GM23338 (cell line): ENCODE measurements around the gene MKRN1. TPM values are rescaled to one million over a fixed set of nuclear protein-coding genes. Genes with fewer than 3 reads are reported as not detected.

Experiments
- ATAC-seq: fragments of 200-7000 bp; cut with Tn5 transposase; 3 replicates; pipeline ENCODE4 v1.9.1; 2020
- DNase-seq: peaks from one replicate; pipeline ENCODE4 v3.0.0-alpha.2; 2015; ENCODE audit warnings: low spot score
- H2AFZ ChIP-seq: fragments of 200-600 bp; sonication (generic); 2 replicates; pipeline ENCODE4 v1.8.0; 2016; ENCODE audit warnings: antibody characterized with exemption, mild to moderate bottlenecking, moderate library complexity
- H3F3A ChIP-seq: fragments of 200-600 bp; sonication (generic); replicated peaks from 2 replicates; pipeline ENCODE4 v1.8.0; 2017; ENCODE audit warnings: antibody characterized with exemption, mixed run types, low read depth
- H3K27ac ChIP-seq: fragments of 200-600 bp; sonication (generic); 2 replicates; pipeline ENCODE4 v1.6.1; 2016; ENCODE audit warnings: low read depth
- H3K27me3 ChIP-seq: fragments of 200-600 bp; sonication (generic); 2 replicates; pipeline ENCODE4 v1.8.0; 2016; ENCODE audit warnings: mild to moderate bottlenecking, mixed run types, moderate library complexity; ENCODE audit not compliant: insufficient read depth
- H3K36me3 ChIP-seq: fragments of 200-600 bp; sonication (generic); 2 replicates; pipeline ENCODE4 v1.8.0; 2016; ENCODE audit warnings: mild to moderate bottlenecking; ENCODE audit not compliant: insufficient read depth
- H3K4me1 ChIP-seq: fragments of 200-600 bp; sonication (generic); 2 replicates; pipeline ENCODE4 v1.8.0; 2016; ENCODE audit warnings: mild to moderate bottlenecking, moderate library complexity; ENCODE audit not compliant: insufficient read depth
- H3K4me2 ChIP-seq: fragments of 200-600 bp; sonication (generic); 2 replicates; pipeline ENCODE4 v1.7.1; 2017; ENCODE audit warnings: mixed run types
- H3K4me3 ChIP-seq: fragments of 200-600 bp; sonication (generic); 2 replicates; pipeline ENCODE4 v1.6.1; 2016; ENCODE audit warnings: mixed run types
- H3K79me2 ChIP-seq: fragments of 200-600 bp; sonication (generic); replicated peaks from 2 replicates; pipeline ENCODE4 v1.8.0; 2017; ENCODE audit warnings: mild to moderate bottlenecking; ENCODE audit not compliant: insufficient read depth
- H3K9me2 ChIP-seq: fragments of 200-600 bp; sonication (generic); 2 replicates; pipeline ENCODE4 v1.8.0; 2017; ENCODE audit not compliant: insufficient read depth
- H4K20me1 ChIP-seq: fragments of 200-600 bp; sonication (generic); replicated peaks from 2 replicates; pipeline ENCODE4 v1.8.0; 2017; ENCODE audit warnings: mild to moderate bottlenecking; ENCODE audit not compliant: insufficient read depth
- H3K27ac Mint-ChIP-seq: 2 replicates; pipeline ENCODE4 v1.8.0; 2020; ENCODE audit warnings: inconsistent platforms, mild to moderate bottlenecking, moderate library complexity, mixed read lengths
- H3K27me3 Mint-ChIP-seq: 3 replicates; pipeline ENCODE4 v1.8.0; 2022; ENCODE audit warnings: low read depth, mild to moderate bottlenecking, moderate library complexity, mixed read lengths, inconsistent platforms; ENCODE audit not compliant: insufficient read depth, poor library complexity
- H3K36me3 Mint-ChIP-seq: 3 replicates; pipeline ENCODE4 v1.8.0; 2021; ENCODE audit warnings: low read depth, mild to moderate bottlenecking, inconsistent platforms, moderate library complexity, mixed read lengths
- H3K4me1 Mint-ChIP-seq: 3 replicates; pipeline ENCODE4 v1.8.0; 2020; ENCODE audit warnings: mild to moderate bottlenecking, inconsistent platforms, mixed read lengths
- H3K4me3 Mint-ChIP-seq: 3 replicates; pipeline ENCODE4 v1.8.0; 2021; ENCODE audit warnings: moderate library complexity, mild to moderate bottlenecking, inconsistent platforms, mixed read lengths
- H3K9me3 Mint-ChIP-seq: 3 replicates; pipeline ENCODE4 v1.8.0; 2020; ENCODE audit warnings: moderate library complexity, mild to moderate bottlenecking, inconsistent platforms, mixed read lengths
- CREB1 ChIP-seq: fragments of 250-450 bp; sonication (Bioruptor Pico); IDR thresholded peaks from 2 replicates; pipeline ENCODE4 v1.5.0; 2020; ENCODE audit warnings: low read depth, mild to moderate bottlenecking, moderate library complexity
- JUNB ChIP-seq: IDR thresholded peaks from one replicate; pipeline ENCODE4 v1.6.1; 2016; ENCODE audit warnings: antibody characterized with exemption; ENCODE audit not compliant: unreplicated experiment
- NANOG ChIP-seq: IDR thresholded peaks from 2 replicates; pipeline ENCODE4 v1.6.1; 2016; ENCODE audit warnings: antibody characterized with exemption, borderline replicate concordance
- POLR2AphosphoS5 ChIP-seq: IDR thresholded peaks from 2 replicates; pipeline ENCODE4 v1.6.1; 2016; ENCODE audit warnings: antibody characterized with exemption, low read depth
- STAT1 ChIP-seq: IDR thresholded peaks from one replicate; pipeline ENCODE4 v1.6.1; 2016; ENCODE audit warnings: antibody characterized with exemption; ENCODE audit not compliant: unreplicated experiment
- polyA plus RNA-seq: library from polyadenylated mRNA; unstranded; fragments of >200 nt; fragmentation: Nextera tagmentation; extraction: Ambion mirVana; gene quantifications from 2 replicates; pipeline ENCODE4 v1.2.1, GENCODE V29; 2016
- total RNA-seq: library from RNA; depleted of rRNA; stranded (reverse); fragments of >200 nt; shearing (Covaris generic); gene quantifications from 2 replicates; pipeline ENCODE4 v1.2.3, GENCODE V29; 2014
- TF ChIP-seq, protein P1 (sequence below): IDR thresholded peaks from one replicate; pipeline ENCODE4 v1.6.1; 2018; ENCODE audit warnings: antibody characterized with exemption; ENCODE audit not compliant: unreplicated experiment
- TF ChIP-seq, protein P2 (sequence below): IDR thresholded peaks from 2 replicates; pipeline ENCODE4 v1.6.1; 2016; ENCODE audit warnings: antibody characterized with exemption
- TF ChIP-seq, protein P3 (sequence below): fragments of 250-450 bp; sonication (Bioruptor Pico); IDR thresholded peaks from 2 replicates; pipeline ENCODE4 v1.5.0; 2020; ENCODE audit warnings: mild to moderate bottlenecking, moderate library complexity

The MKRN1 gene
- total and polyA plus RNA-seq, 2 experiments from 2014 or later: 65.0 to 86.8 TPM

DNA sequence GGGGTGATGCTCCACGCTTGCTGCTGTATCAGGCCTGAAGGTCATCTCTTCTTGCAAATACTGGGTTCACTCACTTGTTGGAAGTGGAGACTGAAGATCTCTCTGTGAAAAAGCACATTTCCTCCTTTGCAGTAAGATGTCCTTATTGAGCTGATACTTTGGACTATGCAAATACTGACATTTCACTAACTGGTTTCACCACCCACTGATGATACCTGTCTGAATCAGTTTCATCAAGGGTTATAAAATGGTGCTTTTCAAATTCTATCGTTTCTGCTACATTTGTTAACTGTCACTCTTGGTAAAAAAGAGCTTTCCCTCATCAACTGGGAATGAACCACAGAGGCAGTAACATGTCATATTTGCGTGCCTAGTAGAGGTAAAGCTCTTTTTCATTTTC, 39.9 kb downstream of the MKRN1 start:
- ATAC-seq (no peak), DNase-seq (no peak)
- Histone ChIP-seq H2AFZ (no peak overlapping the region), H3K4me3 (no peak overlapping the region), H3K27ac (no peak overlapping the region), H3K79me2 (no peaks in the 10 kb centered on the region), H3K4me2 (no peak overlapping the region), H3K27me3 (no peaks in the 10 kb centered on the region), H3K9me2 (no peaks in the 10 kb centered on the region), H4K20me1 (no peaks in the 10 kb centered on the region), H3F3A (0 out of 2 replicates have a peak, but pooled peaks cover 3% of the 10 kb centered on the region), H3K36me3 (no peaks in the 10 kb centered on the region), H3K4me1 (no peaks in the 10 kb centered on the region)
- H3K9me3 Mint-ChIP-seq: no peaks in the 10 kb centered on the region
- H3K4me3 Mint-ChIP-seq: no peak overlapping the region
- TF ChIP-seq NANOG (no peak), CREB1 (CRISPR knock-in tag) (no peak), POLR2AphosphoS5 (no peak), STAT1 (no peak), JUNB (no peak)
- TF ChIP-seq, protein P1, sequence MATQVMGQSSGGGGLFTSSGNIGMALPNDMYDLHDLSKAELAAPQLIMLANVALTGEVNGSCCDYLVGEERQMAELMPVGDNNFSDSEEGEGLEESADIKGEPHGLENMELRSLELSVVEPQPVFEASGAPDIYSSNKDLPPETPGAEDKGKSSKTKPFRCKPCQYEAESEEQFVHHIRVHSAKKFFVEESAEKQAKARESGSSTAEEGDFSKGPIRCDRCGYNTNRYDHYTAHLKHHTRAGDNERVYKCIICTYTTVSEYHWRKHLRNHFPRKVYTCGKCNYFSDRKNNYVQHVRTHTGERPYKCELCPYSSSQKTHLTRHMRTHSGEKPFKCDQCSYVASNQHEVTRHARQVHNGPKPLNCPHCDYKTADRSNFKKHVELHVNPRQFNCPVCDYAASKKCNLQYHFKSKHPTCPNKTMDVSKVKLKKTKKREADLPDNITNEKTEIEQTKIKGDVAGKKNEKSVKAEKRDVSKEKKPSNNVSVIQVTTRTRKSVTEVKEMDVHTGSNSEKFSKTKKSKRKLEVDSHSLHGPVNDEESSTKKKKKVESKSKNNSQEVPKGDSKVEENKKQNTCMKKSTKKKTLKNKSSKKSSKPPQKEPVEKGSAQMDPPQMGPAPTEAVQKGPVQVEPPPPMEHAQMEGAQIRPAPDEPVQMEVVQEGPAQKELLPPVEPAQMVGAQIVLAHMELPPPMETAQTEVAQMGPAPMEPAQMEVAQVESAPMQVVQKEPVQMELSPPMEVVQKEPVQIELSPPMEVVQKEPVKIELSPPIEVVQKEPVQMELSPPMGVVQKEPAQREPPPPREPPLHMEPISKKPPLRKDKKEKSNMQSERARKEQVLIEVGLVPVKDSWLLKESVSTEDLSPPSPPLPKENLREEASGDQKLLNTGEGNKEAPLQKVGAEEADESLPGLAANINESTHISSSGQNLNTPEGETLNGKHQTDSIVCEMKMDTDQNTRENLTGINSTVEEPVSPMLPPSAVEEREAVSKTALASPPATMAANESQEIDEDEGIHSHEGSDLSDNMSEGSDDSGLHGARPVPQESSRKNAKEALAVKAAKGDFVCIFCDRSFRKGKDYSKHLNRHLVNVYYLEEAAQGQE: no peak
- TF ChIP-seq, protein P2, sequence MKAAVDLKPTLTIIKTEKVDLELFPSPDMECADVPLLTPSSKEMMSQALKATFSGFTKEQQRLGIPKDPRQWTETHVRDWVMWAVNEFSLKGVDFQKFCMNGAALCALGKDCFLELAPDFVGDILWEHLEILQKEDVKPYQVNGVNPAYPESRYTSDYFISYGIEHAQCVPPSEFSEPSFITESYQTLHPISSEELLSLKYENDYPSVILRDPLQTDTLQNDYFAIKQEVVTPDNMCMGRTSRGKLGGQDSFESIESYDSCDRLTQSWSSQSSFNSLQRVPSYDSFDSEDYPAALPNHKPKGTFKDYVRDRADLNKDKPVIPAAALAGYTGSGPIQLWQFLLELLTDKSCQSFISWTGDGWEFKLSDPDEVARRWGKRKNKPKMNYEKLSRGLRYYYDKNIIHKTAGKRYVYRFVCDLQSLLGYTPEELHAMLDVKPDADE: no peak
- TF ChIP-seq, protein P3, sequence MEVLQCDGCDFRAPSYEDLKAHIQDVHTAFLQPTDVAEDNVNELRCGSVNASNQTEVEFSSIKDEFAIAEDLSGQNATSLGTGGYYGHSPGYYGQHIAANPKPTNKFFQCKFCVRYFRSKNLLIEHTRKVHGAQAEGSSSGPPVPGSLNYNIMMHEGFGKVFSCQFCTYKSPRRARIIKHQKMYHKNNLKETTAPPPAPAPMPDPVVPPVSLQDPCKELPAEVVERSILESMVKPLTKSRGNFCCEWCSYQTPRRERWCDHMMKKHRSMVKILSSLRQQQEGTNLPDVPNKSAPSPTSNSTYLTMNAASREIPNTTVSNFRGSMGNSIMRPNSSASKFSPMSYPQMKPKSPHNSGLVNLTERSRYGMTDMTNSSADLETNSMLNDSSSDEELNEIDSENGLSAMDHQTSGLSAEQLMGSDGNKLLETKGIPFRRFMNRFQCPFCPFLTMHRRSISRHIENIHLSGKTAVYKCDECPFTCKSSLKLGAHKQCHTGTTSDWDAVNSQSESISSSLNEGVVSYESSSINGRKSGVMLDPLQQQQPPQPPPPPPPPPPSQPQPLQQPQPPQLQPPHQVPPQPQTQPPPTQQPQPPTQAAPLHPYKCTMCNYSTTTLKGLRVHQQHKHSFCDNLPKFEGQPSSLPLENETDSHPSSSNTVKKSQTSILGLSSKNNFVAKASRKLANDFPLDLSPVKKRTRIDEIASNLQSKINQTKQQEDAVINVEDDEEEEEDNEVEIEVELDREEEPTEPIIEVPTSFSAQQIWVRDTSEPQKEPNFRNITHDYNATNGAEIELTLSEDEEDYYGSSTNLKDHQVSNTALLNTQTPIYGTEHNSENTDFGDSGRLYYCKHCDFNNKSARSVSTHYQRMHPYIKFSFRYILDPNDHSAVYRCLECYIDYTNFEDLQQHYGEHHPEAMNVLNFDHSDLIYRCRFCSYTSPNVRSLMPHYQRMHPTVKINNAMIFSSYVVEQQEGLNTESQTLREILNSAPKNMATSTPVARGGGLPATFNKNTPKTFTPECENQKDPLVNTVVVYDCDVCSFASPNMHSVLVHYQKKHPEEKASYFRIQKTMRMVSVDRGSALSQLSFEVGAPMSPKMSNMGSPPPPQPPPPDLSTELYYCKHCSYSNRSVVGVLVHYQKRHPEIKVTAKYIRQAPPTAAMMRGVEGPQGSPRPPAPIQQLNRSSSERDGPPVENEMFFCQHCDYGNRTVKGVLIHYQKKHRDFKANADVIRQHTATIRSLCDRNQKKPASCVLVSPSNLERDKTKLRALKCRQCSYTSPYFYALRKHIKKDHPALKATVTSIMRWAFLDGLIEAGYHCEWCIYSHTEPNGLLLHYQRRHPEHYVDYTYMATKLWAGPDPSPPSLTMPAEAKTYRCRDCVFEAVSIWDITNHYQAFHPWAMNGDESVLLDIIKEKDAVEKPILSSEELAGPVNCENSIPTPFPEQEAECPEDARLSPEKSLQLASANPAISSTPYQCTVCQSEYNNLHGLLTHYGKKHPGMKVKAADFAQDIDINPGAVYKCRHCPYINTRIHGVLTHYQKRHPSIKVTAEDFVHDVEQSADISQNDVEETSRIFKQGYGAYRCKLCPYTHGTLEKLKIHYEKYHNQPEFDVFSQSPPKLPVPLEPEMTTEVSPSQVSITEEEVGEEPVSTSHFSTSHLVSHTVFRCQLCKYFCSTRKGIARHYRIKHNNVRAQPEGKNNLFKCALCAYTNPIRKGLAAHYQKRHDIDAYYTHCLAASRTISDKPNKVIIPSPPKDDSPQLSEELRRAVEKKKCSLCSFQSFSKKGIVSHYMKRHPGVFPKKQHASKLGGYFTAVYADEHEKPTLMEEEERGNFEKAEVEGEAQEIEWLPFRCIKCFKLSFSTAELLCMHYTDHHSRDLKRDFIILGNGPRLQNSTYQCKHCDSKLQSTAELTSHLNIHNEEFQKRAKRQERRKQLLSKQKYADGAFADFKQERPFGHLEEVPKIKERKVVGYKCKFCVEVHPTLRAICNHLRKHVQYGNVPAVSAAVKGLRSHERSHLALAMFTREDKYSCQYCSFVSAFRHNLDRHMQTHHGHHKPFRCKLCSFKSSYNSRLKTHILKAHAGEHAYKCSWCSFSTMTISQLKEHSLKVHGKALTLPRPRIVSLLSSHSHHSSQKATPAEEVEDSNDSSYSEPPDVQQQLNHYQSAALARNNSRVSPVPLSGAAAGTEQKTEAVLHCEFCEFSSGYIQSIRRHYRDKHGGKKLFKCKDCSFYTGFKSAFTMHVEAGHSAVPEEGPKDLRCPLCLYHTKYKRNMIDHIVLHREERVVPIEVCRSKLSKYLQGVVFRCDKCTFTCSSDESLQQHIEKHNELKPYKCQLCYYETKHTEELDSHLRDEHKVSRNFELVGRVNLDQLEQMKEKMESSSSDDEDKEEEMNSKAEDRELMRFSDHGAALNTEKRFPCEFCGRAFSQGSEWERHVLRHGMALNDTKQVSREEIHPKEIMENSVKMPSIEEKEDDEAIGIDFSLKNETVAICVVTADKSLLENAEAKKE (CRISPR knock-in tag): no peak
- H3K27ac Mint-ChIP-seq: no peak overlapping the region
- H3K4me1 Mint-ChIP-seq: no peaks in the 10 kb centered on the region
- H3K27me3 Mint-ChIP-seq: peaks cover 7% of the 10 kb centered on the region
- H3K36me3 Mint-ChIP-seq: no peaks in the 10 kb centered on the region; the same call in 2 of the 3 replicates
